ENCODE results near the gene SCD5.

DNA sequence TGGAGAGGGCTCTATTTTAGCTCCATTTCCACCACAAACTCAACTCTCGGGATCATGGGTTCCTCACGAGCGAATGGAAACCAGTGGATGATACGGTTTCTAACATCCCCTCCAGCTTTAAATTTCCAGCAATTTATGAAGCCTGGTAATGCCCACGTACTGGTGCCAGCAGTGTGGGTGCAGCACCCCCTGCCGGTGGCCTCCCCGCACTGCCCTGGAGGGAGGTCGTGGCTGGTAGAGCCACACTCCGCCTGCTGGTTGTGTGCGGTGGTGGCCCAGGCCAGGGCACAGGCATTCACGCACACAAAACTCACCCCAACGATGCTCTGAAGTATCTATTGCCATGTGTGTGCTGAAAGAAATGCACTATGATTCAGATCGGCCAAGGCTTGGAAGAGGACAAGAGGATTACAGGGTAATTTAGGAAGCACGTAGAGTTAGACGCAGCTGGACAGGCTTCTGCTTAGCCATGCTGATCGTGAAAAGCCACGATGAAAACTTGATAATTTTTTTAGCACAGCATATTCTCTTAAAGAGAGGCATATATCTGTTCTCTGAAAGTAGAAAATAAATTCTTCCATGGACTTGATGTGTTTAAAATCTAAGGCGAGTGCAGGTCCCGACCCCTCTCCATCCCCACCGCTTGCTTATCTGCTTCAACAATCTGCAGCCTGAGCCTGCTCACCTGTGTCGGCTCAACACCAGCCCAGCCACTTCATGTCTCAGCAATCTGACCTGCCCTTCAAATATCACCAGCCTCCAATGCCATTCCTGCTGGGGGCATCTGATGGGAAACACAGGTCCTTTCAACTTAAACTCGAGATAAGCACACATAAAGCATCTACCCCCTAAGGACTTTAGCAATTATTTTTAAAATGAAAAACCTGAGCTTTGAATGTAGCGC, 59.1 kb downstream of the SCD5 start:
- TF ChIP-seq POLR2A (IDR thresholded peaks at IDR 0.05; ENCODE audit: low read depth) (no peak), POLR2AphosphoS5 (IDR thresholded peaks at IDR 0.05) (no peak)
- TF ChIP-seq, protein P1, sequence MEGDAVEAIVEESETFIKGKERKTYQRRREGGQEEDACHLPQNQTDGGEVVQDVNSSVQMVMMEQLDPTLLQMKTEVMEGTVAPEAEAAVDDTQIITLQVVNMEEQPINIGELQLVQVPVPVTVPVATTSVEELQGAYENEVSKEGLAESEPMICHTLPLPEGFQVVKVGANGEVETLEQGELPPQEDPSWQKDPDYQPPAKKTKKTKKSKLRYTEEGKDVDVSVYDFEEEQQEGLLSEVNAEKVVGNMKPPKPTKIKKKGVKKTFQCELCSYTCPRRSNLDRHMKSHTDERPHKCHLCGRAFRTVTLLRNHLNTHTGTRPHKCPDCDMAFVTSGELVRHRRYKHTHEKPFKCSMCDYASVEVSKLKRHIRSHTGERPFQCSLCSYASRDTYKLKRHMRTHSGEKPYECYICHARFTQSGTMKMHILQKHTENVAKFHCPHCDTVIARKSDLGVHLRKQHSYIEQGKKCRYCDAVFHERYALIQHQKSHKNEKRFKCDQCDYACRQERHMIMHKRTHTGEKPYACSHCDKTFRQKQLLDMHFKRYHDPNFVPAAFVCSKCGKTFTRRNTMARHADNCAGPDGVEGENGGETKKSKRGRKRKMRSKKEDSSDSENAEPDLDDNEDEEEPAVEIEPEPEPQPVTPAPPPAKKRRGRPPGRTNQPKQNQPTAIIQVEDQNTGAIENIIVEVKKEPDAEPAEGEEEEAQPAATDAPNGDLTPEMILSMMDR (IDR thresholded peaks at IDR 0.05), result peak; percentile 53 to 75 (median 64)

Measured in esophagus muscularis mucosa (tissue), 3 donors.